GM12878 (cell line): Measurements from ENCODE around the gene CHD1L. TPM values are rescaled to one million over a fixed set of nuclear protein-coding genes. Genes with fewer than 3 reads are reported as not detected.
A peak's percentile ranks its signal among the peaks of the same experiment; 100 is the strongest.

Experiments
- ATAC-seq: fragments of 200-7000 bp; cut with Tn5 transposase; 3 replicates; pipeline ENCODE4 v1.9.1; 2020; ENCODE audit warnings: mild to moderate bottlenecking, moderate library complexity
- Bru-seq: library from RNA; stranded (reverse); fragments of 400-500 nt; gene quantifications from one replicate; lab custom pipeline; 2021; lab: Mats Ljungman, UMichigan
- BruChase-seq, 2 experiments: library from RNA; stranded (reverse); fragments of 400-500 nt; gene quantifications; one replicate each; lab custom pipeline; 2021; lab: Mats Ljungman, UMichigan
- BruUV-seq: library from RNA; stranded (reverse); fragments of 400-500 nt; replicated peaks from 2 replicates; lab custom pipeline; 2021; lab: Mats Ljungman, UMichigan
- CTCF ChIA-PET: fragments of 300-600 bp; sonication (Branson Sonifier 250); formaldehyde crosslinking; extraction: SDS; loops from one replicate; lab custom pipeline; 2021; ENCODE audit warnings: inconsistent platforms; lab: Yijun Ruan, JAX
- POLR2A ChIA-PET: fragments of 350-600 bp; formaldehyde crosslinking; extraction: SDS; loops from one replicate; lab custom pipeline; 2021; ENCODE audit warnings: inconsistent platforms; lab: Charles Lee
- RAD21 ChIA-PET: fragments of 300-600 bp; sonication (Branson Sonifier 250); formaldehyde crosslinking; loops from one replicate; lab custom pipeline; 2023; ENCODE audit warnings: antibody characterized with exemption; ENCODE audit not compliant: unreplicated experiment; lab: Charles Lee
- SMC1A ChIA-PET: fragments of 300-600 bp; sonication (Branson Sonifier 250); formaldehyde crosslinking; loops from one replicate; lab custom pipeline; 2023; ENCODE audit not compliant: unreplicated experiment, uncharacterized antibody; lab: Charles Lee
- DNase-seq: peaks from one replicate; pipeline ENCODE4 v3.0.0-alpha.2; 2011; ENCODE audit warnings: low read depth, low spot score
- FAIRE-seq: peaks from 3 replicates; lab custom pipeline; 2011; peaks lifted over from hg19 to GRCh38; lab: Jason Lieb, UNC
- H2AFZ ChIP-seq: 2 replicates; pipeline ENCODE4 v1.6.0; 2011; ENCODE audit warnings: low read depth, low read length, control low read depth; ENCODE audit not compliant: control insufficient read depth
- H3K27ac ChIP-seq: 2 replicates; pipeline ENCODE4 v1.5.1; 2011; ENCODE audit warnings: control low read depth; ENCODE audit not compliant: control insufficient read depth, insufficient read depth
- H3K27me3 ChIP-seq, 2 experiments: replicated peaks in 1 of 2; 2 replicates each; pipeline versions ENCODE4 v1.6.0 to v1.6.1; 2011; ENCODE audit warnings: low read length in 1 of 2; ENCODE audit not compliant: control insufficient read depth in 2 of 2, insufficient read depth in 2 of 2
- H3K36me3 ChIP-seq, 2 experiments: 2 replicates each; pipeline ENCODE4 v1.5.1; 2011; ENCODE audit warnings: low read length in 1 of 2; ENCODE audit not compliant: control insufficient read depth in 2 of 2, insufficient read depth in 2 of 2
- H3K4me1 ChIP-seq: 2 replicates; pipeline ENCODE4 v1.6.1; 2011; ENCODE audit warnings: mild to moderate bottlenecking, low read length, moderate library complexity, mixed read lengths; ENCODE audit not compliant: control insufficient read depth, insufficient read depth
- H3K4me2 ChIP-seq: 2 replicates; pipeline ENCODE4 v1.6.0; 2011; ENCODE audit warnings: control low read depth; ENCODE audit not compliant: control insufficient read depth, insufficient read depth
- H3K4me3 ChIP-seq: fragments of 200-600 bp; sonication (generic); 2 replicates; pipeline ENCODE4 v1.5.1; 2016
- H3K79me2 ChIP-seq: 2 replicates; pipeline ENCODE4 v1.6.0; 2011; ENCODE audit warnings: low read length; ENCODE audit not compliant: control insufficient read depth, insufficient read depth
- H3K9ac ChIP-seq: 2 replicates; pipeline ENCODE4 v1.8.0; 2011; ENCODE audit warnings: low read length, control low read depth, mixed read lengths; ENCODE audit not compliant: control insufficient read depth, insufficient read depth
- H3K9me3 ChIP-seq: replicated peaks from 3 replicates; pipeline ENCODE4 v1.5.1; 2011; ENCODE audit warnings: mild to moderate bottlenecking, low read length; ENCODE audit not compliant: control insufficient read depth, insufficient read depth
- H4K20me1 ChIP-seq: 2 replicates; pipeline ENCODE4 v1.6.0; 2011; ENCODE audit not compliant: control insufficient read depth, insufficient read depth
- HDAC6 ChIP-seq: fragments of 200-600 bp; sonication (generic); IDR thresholded peaks from one replicate; pipeline ENCODE4 v1.8.0; 2017; ENCODE audit warnings: antibody characterized with exemption; ENCODE audit not compliant: unreplicated experiment
- IRF4 ChIP-seq: IDR thresholded peaks from 2 replicates; pipeline ENCODE4 v1.6.1; 2011; ENCODE audit warnings: low read depth, low read length
- JUNB ChIP-seq: IDR thresholded peaks from 2 replicates; pipeline ENCODE4 v1.6.1; 2016; ENCODE audit warnings: antibody characterized with exemption, mild to moderate bottlenecking
- MYC ChIP-seq: IDR thresholded peaks from 2 replicates; pipeline ENCODE4 v1.6.1; 2011; ENCODE audit warnings: mild to moderate bottlenecking, low read length, moderate library complexity, inconsistent platforms; ENCODE audit not compliant: insufficient read depth, insufficient replicate concordance, insufficient read length, severe bottlenecking
- POLR2AphosphoS5 ChIP-seq: IDR thresholded peaks from 2 replicates; pipeline ENCODE4 v1.6.1; 2011; ENCODE audit warnings: mild to moderate bottlenecking, low read length, inconsistent platforms
- SMC3 ChIP-seq: IDR thresholded peaks from 2 replicates; pipeline ENCODE4 v1.6.1; 2011; ENCODE audit warnings: low read length, improper control_type of control experiment, borderline replicate concordance
- SUZ12 ChIP-seq: fragments of 200-600 bp; sonication (generic); IDR thresholded peaks from one replicate; pipeline ENCODE4 v1.6.1; 2018; ENCODE audit warnings: antibody characterized with exemption, mild to moderate bottlenecking; ENCODE audit not compliant: unreplicated experiment
- TAF1 ChIP-seq: IDR thresholded peaks from 2 replicates; pipeline ENCODE4 v1.6.1; 2011; ENCODE audit warnings: mild to moderate bottlenecking, low read depth, low read length, borderline replicate concordance
- ZBTB33 ChIP-seq: fragments of 450-650 bp; IDR thresholded peaks from 2 replicates; pipeline ENCODE4 v1.6.1; 2017; ENCODE audit warnings: mild to moderate bottlenecking
- ZNF207 ChIP-seq: fragments of 450-650 bp; IDR thresholded peaks from 2 replicates; pipeline ENCODE4 v1.6.1; 2014; ENCODE audit warnings: antibody characterized with exemption, mild to moderate bottlenecking, borderline replicate concordance
- WGBS: methylation state at CpG from one replicate; pipeline ENCODE4 v1.1.6; 2016; ENCODE audit warnings: low lambda C conversion rate; ENCODE audit not compliant: insufficient replicate concordance, insufficient coverage; ENCODE audit errors: missing lambda C conversion rate; 5-methylcytosine and 5-hydroxymethylcytosine counted together
- in situ Hi-C: fragments of 300-500 bp; cut with MboI; formaldehyde crosslinking; loops from 9 replicates; pipeline ENCODE4 v1.14.3; 2018; ENCODE audit warnings: mixed read lengths
- intact Hi-C: fragments of 100-400 bp; cut with micrococcal nuclease; formaldehyde crosslinking; loops from one replicate; pipeline ENCODE4 v1.14.2; 2022; ENCODE audit not compliant: unreplicated experiment
- long read RNA-seq, 2 experiments: library from polyadenylated mRNA; unstranded; transcript quantifications; one replicate each; pipeline ENCODE4 v2.0.0, GENCODE V29; 2019 to 2020
- polyA minus RNA-seq, 3 experiments: library from RNA; depleted of rRNA, polyadenylated mRNA; stranded (reverse); fragments of >200 nt; gene quantifications; 2 replicates each; pipeline ENCODE4 v1.2.3, GENCODE V29; 2011
- polyA plus RNA-seq, 11 experiments: library from polyadenylated mRNA; depleted of rRNA in 4 of 11; unstranded in 6 of 11; stranded (reverse) in 5 of 11; fragments of >200 nt; fragmentation: Nextera tagmentation in 4 of 11; fragmentation: Illumina TruSeq in 1 of 11; extraction: Ambion mirVana in 4 of 11; extraction: Trizol in 1 of 11; gene quantifications; 1 replicate in 1 of 11; 2 replicates in 10 of 11; pipeline versions ENCODE4 v1.2.1 to v1.2.3, GENCODE V29; 2011 to 2016; ENCODE audit warnings: inconsistent platforms in 2 of 11, missing spikeins in 2 of 11, low read depth in 1 of 11
- total RNA-seq, 4 experiments: library from RNA; depleted of rRNA in 3 of 4; stranded (reverse); fragments of >200 nt in 3 of 4; fragmentation: Illumina TruSeq in 1 of 4; extraction: Trizol in 1 of 4; gene quantifications; 2 replicates each; pipeline versions ENCODE4 v1.2.1 to v1.2.3, GENCODE V29; 2013 to 2021
- TF ChIP-seq, protein P1 (sequence below): fragments of 450-650 bp; IDR thresholded peaks from 2 replicates; pipeline ENCODE4 v1.6.1; 2018; ENCODE audit warnings: borderline replicate concordance, mild to moderate bottlenecking; ENCODE audit not compliant: partially characterized antibody

The CHD1L gene
- total RNA-seq (2013; cell fraction: nucleolus; rRNA removed) = 37.1 and 43.8 TPM in 2 replicates
- total RNA-seq (2014; rRNA removed) = 39.3 and 42.1 TPM in 2 replicates
- 47.4 and 48.1 TPM in 2 replicates for total RNA-seq (2014; rRNA removed; fragmentation: Illumina TruSeq; extraction: Trizol)
- total RNA-seq (2021) = 45.7 and 54.2 TPM in 2 replicates
- polyA plus RNA-seq (2011; ENCODE audit: low read depth) = 19.4 TPM
- 44.1 and 65.4 TPM in 2 replicates for polyA plus RNA-seq (2011; rRNA removed)
- polyA plus RNA-seq (2011; cell fraction: cytosol; rRNA removed) = 21.6 and 23.3 TPM in 2 replicates
- polyA plus RNA-seq (2011; cell fraction: nucleus; rRNA removed) = 43.5 and 43.6 TPM in 2 replicates
- 22.1 and 27.6 TPM in 2 replicates for polyA plus RNA-seq (2012)
- polyA plus RNA-seq (2014; fragmentation: Illumina TruSeq; extraction: Trizol) = 46.1 and 59.1 TPM in 2 replicates
- 10 to 100 TPM; 21.2 to 33.0 TPM for polyA plus RNA-seq (2014; fragmentation: Nextera tagmentation; extraction: Ambion mirVana)
- 35.2 and 43.2 TPM in 2 replicates for polyA plus RNA-seq (2014; rRNA removed)
- 10 to 100 TPM; 44.8 to 50.8 TPM for polyA plus RNA-seq (2016; fragmentation: Nextera tagmentation; extraction: Ambion mirVana)
- 27.6 and 28.6 TPM in 2 replicates for polyA minus RNA-seq (2011; rRNA and poly(A)+ RNA removed)
- 8.4 and 10.8 TPM in 2 replicates for polyA minus RNA-seq (2011; cell fraction: cytosol; rRNA and poly(A)+ RNA removed)
- 15.4 and 18.2 TPM in 2 replicates for polyA minus RNA-seq (2011; cell fraction: nucleus; rRNA and poly(A)+ RNA removed)
- Bru-seq, nascent RNA = percentile 80 among the genes with signal in this experiment
- BruChase-seq, experiment 1, labeled RNA remaining after a 6-hour chase = percentile 79 among the genes with signal in this experiment
- percentile 83 among the genes with signal in this experiment for BruChase-seq, experiment 2, labeled RNA remaining after a 2-hour chase
- long read RNA-seq, experiment 1, transcript CHD1L-202 (23 exons, 2,967 nt) = major isoform, 23 of 33 reads
- long read RNA-seq, experiment 1, partial matches to known transcripts = 5 of 33 reads
- long read RNA-seq, experiment 1, other reads (novel, unspliced or antisense) = 2 of 33 reads
- long read RNA-seq, experiment 2, transcript CHD1L-202 (23 exons, 2,967 nt) = major isoform, 120 of 237 reads
- long read RNA-seq, experiment 2, transcript CHD1L-203 (17 exons, 2,358 nt) = minor isoform, 7 of 237 reads
- long read RNA-seq, experiment 2, partial matches to known transcripts = 47 of 237 reads
- long read RNA-seq, experiment 2, other reads (novel, unspliced or antisense) = 61 of 237 reads

DNA sequence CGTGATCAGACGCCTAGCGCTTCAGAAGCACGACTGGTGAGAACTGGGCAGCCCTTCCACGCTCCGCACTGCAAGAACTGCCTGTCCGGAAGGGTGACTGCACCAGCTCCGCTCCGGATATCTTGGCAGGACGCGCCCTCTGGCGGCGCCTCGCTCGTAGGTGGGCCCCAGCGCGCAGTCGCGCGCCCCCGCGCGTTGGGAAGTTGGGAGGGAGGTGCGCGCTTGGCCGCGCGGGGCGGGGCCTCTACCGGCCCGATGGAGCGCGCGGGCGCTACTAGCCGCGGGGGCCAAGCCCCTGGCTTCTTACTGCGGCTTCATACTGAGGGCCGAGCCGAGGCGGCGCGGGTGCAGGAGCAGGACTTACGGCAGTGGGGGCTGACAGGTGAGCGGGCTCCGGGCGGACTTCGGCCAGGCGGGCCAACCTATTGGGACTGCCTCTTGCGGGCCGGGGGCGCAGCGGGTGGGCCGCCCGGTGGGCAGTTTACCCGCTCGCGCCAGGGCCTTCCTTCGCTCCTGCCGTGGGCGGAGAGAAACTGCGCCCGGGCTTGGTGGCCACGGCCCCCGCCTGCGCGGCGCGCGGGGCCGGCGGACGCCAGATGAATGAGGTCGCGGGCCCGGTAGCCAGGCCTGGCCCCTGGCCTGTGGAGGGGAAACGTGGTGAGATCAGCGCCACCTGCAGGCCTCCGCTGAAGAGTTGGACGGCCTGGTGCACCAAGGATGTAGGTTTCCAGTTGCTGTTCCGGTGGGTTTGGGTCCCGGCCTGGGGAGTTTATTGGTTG lies at the start of gene CHD1L:
CHD1L (plus strand) TSS at position 236 of the 779 bp plus-strand sequence; CDS start at position 256, 20 bp downstream.
- Histone ChIP-seq H3K9ac (peak within 1 kb of the TSS; percentile 80), H3K27ac (peak within 1 kb of the TSS; percentile 70), H4K20me1 (no peaks in the 10 kb centered on the region), H3K4me2 (peak within 1 kb of the TSS; percentile 90), H3K4me3 (peak within 1 kb of the TSS; percentile 76), H2AFZ (peak within 1 kb of the TSS; percentile 93), H3K9me3 (no peaks in the 10 kb centered on the region), H3K4me1 (peaks cover 16% of the 10 kb centered on the region), H3K27me3 (no peaks in the 10 kb centered on the region; a peak in 1 of 4 replicates), H3K36me3 (no peaks in the 10 kb centered on the region), H3K79me2 (peaks cover 50% of the 10 kb centered on the region)
- intact Hi-C loops = loop anchor here (1.0 to 2.0 kb wide), 2 partner anchors 70 to 158 kb away; partner anchors contain the start of gene PRKAB2
- ATAC-seq (peak; percentile 93), FAIRE-seq (peak; percentile 65), DNase-seq (peak; percentile 73)
- WGBS = 1% methylated on average over 69 of the region's 82 CpGs
- RAD21 ChIA-PET = interaction anchor here (0.8 to 3.1 kb wide), 9 partner anchors 10 to 82 kb away, joined by 3 to 11 read pairs (median 5); partner anchors contain the start of genes FMO5 and PRKAB2
- POLR2A ChIA-PET = interaction anchor here (1.2 to 1.6 kb wide), 2 partner anchors 73 to 158 kb away, joined by 3 to 4 read pairs; no protein-coding TSS in a partner anchor
- BruUV-seq = no TSS peak
- SMC1A ChIA-PET = interaction anchor here (0.7 to 2.6 kb wide), 7 partner anchors 11 to 158 kb away, joined by 3 to 12 read pairs (median 3); no protein-coding TSS in a partner anchor
- in situ Hi-C loops = no loop called here
- CTCF ChIA-PET = interaction anchor here (0.6 to 3.9 kb wide), 19 partner anchors 10 to 604 kb away, joined by 3 to 54 read pairs (median 4); partner anchors contain the start of genes FMO5 and PRKAB2
- TF ChIP-seq TAF1 = peak; percentile 39; the same call in 1 of the 2 replicates
- TF ChIP-seq POLR2AphosphoS5 = peak; percentile 67
- peak; percentile 55 for TF ChIP-seq MYC
- no peak for TF ChIP-seq IRF4
- no peak for TF ChIP-seq JUNB
- TF ChIP-seq ZNF207 = peak; percentile 59; the same call in 1 of the 2 replicates
- TF ChIP-seq, protein P1, sequence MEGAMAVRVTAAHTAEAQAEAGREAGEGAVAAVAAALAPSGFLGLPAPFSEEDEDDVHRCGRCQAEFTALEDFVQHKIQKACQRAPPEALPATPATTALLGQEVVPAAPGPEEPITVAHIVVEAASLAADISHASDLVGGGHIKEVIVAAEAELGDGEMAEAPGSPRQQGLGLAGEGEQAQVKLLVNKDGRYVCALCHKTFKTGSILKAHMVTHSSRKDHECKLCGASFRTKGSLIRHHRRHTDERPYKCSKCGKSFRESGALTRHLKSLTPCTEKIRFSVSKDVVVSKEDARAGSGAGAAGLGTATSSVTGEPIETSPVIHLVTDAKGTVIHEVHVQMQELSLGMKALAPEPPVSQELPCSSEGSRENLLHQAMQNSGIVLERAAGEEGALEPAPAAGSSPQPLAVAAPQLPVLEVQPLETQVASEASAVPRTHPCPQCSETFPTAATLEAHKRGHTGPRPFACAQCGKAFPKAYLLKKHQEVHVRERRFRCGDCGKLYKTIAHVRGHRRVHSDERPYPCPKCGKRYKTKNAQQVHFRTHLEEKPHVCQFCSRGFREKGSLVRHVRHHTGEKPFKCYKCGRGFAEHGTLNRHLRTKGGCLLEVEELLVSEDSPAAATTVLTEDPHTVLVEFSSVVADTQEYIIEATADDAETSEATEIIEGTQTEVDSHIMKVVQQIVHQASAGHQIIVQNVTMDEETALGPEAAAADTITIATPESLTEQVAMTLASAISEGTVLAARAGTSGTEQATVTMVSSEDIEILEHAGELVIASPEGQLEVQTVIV = no peak
- TF ChIP-seq HDAC6 = no peak
- TF ChIP-seq SUZ12 = no peak
- TF ChIP-seq ZBTB33 = no peak
- TF ChIP-seq SMC3 = peak; percentile 77
